HG02852 (cell line): ENCODE measurements around the gene ATXN10.
"Not testable (repeated sequence)": the region's sequence is repeated elsewhere in the genome, so short reads cannot be mapped to it uniquely, and the experiment has no call there.

ENCODE experiments used
- ATAC-seq: cut with Tn5 transposase; IDR thresholded peaks from one replicate; pipeline ENCODE4 v1.9.1; 2021; ENCODE audit warnings: mild to moderate bottlenecking, moderate library complexity; ENCODE audit not compliant: unreplicated experiment

The ATXN10 gene

GRCh38 chr22:45708145-45708544 is 36.5 kb downstream of the ATXN10 start:
- no peak for ATAC-seq

GRCh38 chr22:45709060-45709739 is 37.6 kb downstream of the ATXN10 start:
- no peak for ATAC-seq

DNA sequence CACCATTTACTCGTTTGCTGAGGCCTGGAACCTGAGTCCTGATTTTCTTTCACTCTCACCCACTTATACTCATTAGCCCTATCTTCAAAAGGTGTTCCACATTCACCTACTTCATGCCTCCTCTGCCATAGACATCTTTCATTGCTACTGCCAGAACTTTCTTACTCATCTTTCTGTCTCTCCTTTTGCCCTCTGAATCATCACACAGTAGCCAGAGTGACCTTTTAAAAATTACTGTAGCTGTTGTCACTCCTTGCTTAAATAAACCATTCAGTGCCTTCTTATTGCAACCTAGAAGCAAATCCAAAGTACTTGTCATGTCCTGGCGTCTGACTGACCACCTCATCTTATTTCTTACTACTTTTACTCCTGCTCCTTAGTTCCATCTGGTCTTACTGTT is 38.2 kb downstream of the ATXN10 start:
- ATAC-seq: no peak

DNA sequence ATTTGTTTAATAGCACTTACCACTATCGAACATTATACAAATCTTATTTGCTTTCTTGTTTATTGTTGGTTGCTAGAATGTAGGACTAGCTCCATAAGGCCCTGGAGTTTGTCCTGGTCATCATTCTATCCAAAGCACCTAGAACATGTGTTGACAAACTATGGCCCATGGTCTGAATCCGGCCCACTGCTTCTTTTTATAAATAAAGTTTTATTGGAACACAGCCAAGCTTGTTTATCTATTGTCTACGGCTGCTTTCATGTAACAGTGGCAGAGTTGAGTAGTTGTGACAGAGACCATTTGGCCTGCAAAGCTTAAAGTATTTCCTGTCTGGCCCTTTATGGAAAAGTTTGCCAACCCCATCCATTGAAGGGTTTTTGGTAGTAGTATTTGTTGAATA is 38.8 kb downstream of the ATXN10 start:
- ATAC-seq: no peak

GRCh38 chr22:45714390-45714789 is 42.8 kb downstream of the ATXN10 start:
- ATAC-seq: not testable (repeated sequence)

- no peak for ATAC-seq
These were observed 46.2 kb downstream of the ATXN10 start for GRCh38 chr22:45717789-45718188.

GRCh38 chr22:45718391-45718790 is 46.8 kb downstream of the ATXN10 start:
- no peak for ATAC-seq

DNA sequence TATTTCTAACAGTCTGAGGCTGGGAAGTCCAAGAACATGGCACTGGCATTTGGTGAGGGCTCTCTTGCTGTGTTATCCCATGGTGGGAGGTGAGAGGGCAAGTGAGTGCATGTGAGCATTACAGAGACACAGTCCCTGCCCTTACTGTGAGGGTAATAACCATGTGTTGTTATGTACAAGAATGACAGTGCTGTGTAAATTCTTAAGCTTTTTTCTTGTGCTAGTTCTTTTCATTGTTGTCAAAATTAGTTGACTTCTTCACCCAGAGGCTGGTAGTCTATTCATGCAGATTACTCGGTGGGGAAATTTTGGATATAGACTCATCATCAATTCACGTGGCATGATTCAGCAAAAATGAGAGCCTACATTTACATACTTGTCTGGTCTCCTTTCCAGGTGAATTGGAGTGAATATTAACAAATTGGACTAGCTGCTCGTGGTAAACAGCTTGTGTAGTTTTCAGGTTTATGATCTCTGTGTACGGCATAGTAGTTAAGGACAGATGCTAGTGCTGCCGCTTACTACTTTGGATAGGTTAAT is 49.3 kb downstream of the ATXN10 start:
- no peak for ATAC-seq

GRCh38 chr22:45722006-45722405 is 50.4 kb downstream of the ATXN10 start:
- ATAC-seq: no peak

GRCh38 chr22:45726081-45726480 is 54.4 kb downstream of the ATXN10 start:
- no peak for ATAC-seq

GRCh38 chr22:45731041-45731797 is 59.6 kb downstream of the ATXN10 start:
- no peak for ATAC-seq

GRCh38 chr22:45731798-45732495 is 60.3 kb downstream of the ATXN10 start:
- ATAC-seq: no peak

DNA sequence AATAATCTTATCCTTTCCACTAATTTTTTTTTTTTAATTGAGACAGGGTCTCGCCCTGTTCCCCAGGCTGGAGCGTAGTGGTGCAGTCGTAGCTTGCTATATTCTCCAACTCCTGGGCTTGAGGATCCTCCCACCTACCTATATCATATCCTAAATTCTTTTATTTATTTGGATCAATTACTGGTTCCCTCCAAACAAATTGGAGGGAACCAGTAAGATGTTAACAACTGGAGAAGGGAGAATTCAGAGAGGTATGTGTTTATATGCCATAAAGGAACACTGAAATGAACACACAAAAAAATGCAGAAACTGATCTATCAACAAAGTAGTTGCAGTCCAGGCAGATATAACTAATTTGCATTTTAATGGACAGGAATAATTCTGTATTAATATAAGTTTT is 63.6 kb downstream of the ATXN10 start:
- no peak for ATAC-seq

DNA sequence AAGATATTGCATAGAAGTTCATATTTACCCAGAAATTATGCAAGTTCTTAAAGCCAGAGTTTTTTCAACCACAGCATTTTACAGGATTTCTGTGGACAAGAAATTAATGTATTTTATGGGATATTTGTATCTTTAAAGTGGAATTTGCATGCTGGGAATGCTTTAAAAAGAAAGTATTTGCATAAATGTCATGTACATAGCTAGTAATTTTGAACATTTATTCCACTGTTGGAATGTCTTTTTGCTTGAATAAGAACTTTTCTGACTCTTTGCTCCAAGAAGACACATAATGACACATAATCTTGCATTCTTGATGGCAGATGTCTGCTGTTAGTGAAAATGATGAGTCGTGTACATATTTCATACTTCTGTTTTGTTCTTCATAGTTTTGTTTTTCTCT is 66.6 kb downstream of the ATXN10 start:
- no peak for ATAC-seq

GRCh38 chr22:45740236-45740635 is 68.6 kb downstream of the ATXN10 start:
- no peak for ATAC-seq

DNA sequence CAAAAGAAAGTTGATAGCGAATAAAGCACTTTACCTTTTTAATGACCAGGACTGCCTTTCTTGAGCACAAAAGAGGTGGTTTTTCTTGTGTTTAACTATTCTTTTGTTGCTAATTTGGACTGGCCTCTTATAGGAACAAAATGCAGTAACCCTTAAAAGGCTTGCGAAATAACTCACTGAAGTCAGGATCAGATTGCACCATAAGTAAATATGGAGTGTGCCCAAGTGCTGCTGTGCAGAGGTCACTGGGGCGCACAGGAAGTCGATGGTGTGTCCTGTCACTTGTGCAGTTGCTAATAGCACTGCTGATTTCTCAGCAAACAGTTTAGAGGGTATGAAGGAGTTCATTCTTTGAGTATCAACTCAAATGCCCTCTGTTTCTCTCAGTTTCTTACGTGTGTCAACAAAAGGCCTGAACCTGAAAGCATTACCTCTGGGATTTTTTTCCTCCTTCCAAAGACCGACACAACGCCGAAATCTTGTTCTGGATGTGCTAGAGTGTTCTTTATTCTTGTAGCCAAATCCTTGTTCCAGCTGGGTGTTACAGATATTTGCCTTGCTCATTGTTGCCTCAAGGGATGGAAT is 71.3 kb downstream of the ATXN10 start:
- ATAC-seq: no peak

DNA sequence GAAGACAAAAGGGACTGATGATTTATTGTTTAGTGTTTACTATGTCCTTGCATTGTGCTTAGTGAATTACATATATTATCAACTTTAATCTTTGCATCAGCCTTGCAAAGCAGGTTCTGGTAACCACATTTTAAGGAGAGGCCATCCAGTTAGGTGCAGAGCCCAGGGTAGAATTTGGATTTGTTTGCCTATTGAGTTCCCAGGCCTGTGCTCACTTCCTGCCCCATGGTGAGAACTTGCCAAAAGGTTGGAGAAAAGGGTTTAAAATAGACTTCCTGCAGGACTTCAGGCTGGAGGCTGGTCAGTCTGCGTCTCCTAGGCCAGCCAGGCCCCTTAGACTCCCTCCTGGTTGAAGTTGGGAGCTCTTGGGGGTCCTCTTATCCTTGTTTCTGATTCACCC is 72.1 kb downstream of the ATXN10 start:
- no peak for ATAC-seq

DNA sequence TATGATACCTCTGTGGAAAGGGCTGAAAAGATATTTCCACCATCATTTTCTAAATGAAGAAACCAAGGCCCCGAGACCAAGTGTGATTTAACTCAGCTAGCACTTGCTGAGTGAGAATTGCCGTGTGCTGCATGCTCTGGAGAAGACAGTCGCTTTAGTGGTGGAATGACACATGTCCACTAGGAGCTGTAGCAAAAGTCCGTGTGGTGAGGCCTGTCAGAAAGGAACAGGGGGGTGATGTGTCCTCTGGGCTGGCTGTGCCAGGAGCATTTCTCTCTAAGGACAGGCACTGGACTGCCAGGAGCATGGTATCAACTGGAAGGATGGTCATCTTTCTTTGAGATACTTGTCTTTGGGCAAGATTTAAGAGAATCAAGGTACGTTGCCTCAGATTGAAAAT is 72.8 kb downstream of the ATXN10 start:
- ATAC-seq: no peak

GRCh38 chr22:45750626-45751025 is 79.0 kb downstream of the ATXN10 start:
- ATAC-seq: no peak

GRCh38 chr22:45752036-45752435 is 80.4 kb downstream of the ATXN10 start:
- ATAC-seq: no peak

DNA sequence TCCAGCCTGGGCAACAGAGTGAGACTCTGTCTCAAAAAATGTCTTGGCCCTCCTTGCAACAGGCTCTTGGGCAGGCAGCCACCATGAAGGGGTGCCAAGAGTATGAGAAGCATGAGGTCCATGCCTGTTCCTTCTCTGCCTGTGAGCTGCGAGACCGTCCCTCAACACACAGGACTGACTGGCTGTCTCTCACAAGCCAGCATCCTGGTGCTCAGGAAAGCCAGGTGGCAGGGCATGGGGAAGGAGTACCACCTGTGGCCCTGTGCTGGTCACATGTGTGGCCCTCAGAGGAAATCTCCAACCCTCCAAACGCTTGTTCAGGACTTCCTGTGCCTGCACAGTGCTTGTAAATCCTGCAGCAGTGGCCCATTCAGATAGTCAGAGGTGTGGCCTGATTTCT is 83.2 kb downstream of the ATXN10 start:
- no peak for ATAC-seq
